D721Med (cell line): ENCODE measurements around the gene VAMP1.

Experiments
- DNase-seq: peaks from one replicate; pipeline ENCODE4 v3.0.0; 2011; ENCODE audit warnings: low spot score; ENCODE audit not compliant: insufficient read length
- FAIRE-seq: peaks from 2 replicates; lab custom pipeline; 2011; peaks lifted over from hg19 to GRCh38; lab: Jason Lieb, UNC
- CTCF ChIP-seq: IDR thresholded peaks from 2 replicates; pipeline ENCODE4 v1.5.1; 2012; ENCODE audit warnings: mild to moderate bottlenecking, control low read depth; ENCODE audit not compliant: insufficient read depth; ENCODE audit errors: missing control alignments

The VAMP1 gene

GRCh38 chr12:6452245-6452943, 18.1 kb downstream of the VAMP1 start:
- TF ChIP-seq CTCF = no peak
- DNase-seq = no peak
- no peak for FAIRE-seq

GRCh38 chr12:6451348-6452244, 18.9 kb downstream of the VAMP1 start, which contains the start of gene TAPBPL:
Gene TAPBPL (plus strand): TSS chr12:6452042. CDS start chr12:6452249, 207 bp downstream.
- FAIRE-seq (no peak), DNase-seq (no peak)
- TF ChIP-seq CTCF = no peak

GRCh38 chr12:6450869-6451347, 19.6 kb downstream of the VAMP1 start:
- DNase-seq = no peak
- TF ChIP-seq CTCF = no peak
- FAIRE-seq = no peak

DNA sequence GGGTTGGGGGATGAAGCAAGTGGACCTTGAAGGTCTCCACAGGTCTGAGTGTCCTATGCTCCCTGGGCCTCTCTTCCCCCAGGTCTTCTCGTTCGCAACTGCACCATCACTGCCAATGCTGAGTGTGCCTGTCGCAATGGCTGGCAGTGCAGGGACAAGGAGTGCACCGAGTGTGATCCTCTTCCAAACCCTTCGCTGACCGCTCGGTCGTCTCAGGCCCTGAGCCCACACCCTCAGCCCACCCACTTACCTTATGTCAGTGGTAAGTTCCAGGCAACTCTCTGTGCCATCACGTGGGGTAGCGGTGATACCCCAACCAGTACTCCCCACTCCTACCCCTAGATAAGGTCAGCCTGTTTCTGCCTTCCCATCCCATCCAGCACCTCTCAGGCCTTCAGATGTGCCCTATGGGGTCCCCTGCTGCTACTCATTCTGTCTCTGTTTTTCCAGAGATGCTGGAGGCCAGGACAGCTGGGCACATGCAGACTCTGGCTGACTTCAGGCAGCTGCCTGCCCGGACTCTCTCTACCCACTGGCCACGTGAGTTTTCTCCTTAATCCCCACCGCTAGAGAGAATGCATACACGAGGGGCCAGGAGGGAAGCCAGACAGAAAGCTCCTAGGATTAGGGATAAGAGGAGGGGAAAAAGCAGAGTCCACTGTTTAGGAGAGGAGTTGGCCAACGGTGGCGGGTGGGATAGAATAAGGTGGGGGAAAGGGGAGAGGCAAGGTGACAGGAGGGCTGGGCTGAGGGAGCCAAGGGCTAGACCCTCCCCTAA, 20.2 kb downstream of the VAMP1 start:
- TF ChIP-seq CTCF = no peak
- DNase-seq (peak; percentile 69), FAIRE-seq (no peak)

GRCh38 chr12:6444704-6445688, 25.5 kb downstream of the VAMP1 start, which contains the start of gene CD27:
Gene CD27 (plus strand): TSS chr12:6444955. CDS start chr12:6445096, 141 bp downstream.
- no peak for TF ChIP-seq CTCF
- no peak for DNase-seq
- no peak for FAIRE-seq

DNA sequence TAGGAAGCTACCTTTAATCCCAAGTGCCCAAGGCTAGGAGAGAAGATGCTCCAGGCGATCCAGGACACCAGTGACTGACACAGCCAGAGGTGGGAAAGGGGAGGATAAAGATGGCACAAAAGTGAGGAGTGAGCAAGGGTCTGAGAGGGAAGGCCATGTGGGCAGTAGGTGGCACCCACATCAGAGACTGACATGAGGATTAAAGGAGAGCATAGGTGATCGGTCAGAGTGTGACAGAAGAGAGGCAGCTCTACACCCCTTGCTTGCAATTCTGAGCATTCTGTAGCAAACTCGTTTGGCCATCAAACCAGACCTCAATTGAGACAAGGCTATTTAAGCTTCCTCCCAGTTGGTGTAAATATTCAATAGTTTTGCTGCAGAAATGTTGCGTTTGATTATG, 26.4 kb downstream of the VAMP1 start:
- FAIRE-seq (no peak), DNase-seq (no peak)
- no peak for TF ChIP-seq CTCF
